DMS153 (cell line): ENCODE data around the gene TXNRD1.
A peak's percentile ranks its signal among the peaks of the same experiment; 100 is the strongest.
"Not testable (repeated sequence)": the region's sequence is repeated elsewhere in the genome, so short reads cannot be mapped to it uniquely, and the experiment has no call there.

ENCODE experiments used
- DNase-seq: peaks from one replicate; lab custom pipeline; 2025; lab: John Stamatoyannopoulos, UW

TXNRD1 gene

DNA sequence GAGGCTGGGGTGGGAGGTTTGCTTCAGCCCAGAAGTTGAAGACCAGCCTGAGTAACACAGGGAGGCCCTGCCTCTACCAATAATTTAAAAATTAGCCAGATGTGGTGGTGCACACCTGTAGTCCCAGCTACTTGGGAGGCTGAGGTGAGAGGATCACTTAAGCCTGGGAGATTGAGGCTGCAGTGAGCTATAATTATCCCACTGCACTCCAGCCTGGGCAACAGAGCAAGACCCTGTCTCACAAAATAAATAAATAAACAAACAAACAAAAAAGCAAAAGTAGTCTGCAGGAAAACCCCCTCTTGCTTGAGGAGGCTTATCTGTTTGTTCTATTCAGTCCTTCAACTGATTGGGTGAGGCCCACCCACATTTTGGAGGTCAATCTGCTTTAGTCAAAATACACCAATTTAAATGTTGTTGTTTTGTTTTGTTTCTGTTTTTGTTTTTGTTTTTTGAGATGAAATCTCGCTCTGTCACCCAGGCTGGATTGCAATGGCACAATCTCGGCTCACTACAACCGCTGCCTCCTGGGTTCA, 24.9 kb upstream of the TXNRD1 start:
- no peak for DNase-seq

DNA sequence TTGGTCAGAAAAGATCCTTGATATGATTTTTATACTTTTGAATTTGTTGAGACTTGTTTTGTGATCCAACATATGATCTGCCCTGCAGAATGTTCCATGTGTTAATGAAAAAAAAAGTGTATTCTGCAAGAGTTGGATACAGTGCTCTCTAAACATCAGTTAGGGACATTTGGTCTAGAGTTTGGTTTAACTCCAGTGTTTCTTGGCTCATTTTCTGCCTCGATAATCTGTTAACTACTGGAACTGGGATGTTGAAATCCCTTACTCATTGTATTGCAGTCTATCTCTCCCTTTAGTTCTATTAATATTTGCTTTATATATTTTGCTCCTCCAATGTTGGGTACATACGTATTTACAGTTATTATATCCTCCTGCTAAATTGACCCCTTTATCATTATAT, 18.3 kb upstream of the TXNRD1 start:
- DNase-seq: no peak

DNA sequence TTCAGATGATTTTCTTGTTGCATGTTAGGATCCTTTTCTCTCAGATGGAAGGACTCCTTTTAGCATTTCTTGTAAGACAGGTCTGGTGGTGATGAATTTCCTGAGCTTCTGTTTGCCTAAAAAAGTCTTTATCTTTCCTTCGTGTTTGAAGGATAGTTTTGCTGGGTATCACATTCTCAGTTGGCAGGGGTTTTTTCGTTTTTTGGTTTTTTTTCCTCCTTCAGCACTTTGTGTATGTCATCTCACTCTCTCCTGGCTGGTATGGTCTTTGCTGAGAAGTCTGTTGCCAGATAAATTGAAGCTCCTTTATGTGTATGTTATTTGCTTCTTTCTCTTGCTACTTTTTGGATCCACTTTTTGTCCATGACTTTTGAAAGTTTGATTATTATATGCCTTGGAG, 15.6 kb upstream of the TXNRD1 start:
- no peak for DNase-seq

DNA sequence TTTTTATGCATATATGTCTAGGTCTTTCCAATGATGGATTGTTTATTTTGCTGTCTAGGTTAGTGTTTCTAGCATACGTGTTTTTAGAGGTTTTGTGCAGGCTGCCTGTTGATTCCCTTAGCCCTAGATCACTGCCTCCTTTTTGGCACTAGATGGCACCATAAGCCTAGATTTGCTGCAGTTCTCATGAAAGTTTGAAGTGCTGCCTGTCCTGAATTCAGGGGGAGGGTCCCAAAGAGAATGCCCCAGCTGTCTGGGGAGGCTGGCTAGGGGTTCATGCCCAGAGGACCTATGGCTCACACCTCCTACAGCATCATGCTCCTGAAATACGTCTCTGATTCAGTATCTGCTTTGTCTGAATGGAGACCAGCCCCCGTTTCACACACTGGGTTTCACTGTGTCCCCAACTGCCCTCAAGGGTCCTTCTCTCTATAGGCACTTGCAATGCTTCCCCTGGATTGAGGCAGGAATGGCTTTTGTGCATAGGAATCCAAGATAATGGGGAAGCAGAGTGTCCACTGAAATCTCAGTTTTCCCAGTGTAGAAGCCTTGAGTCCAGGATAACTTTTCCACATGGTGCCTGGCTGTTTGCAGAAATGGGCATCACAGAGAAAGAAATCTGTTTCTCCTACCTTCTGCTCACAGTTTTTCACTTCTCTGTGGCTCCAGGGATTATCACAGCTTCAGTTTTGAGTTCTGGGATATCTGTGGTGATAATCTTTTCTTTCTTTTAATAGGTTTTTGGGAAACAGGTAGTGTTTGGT, 14.2 kb upstream of the TXNRD1 start:
- peak; percentile 19 for DNase-seq

DNA sequence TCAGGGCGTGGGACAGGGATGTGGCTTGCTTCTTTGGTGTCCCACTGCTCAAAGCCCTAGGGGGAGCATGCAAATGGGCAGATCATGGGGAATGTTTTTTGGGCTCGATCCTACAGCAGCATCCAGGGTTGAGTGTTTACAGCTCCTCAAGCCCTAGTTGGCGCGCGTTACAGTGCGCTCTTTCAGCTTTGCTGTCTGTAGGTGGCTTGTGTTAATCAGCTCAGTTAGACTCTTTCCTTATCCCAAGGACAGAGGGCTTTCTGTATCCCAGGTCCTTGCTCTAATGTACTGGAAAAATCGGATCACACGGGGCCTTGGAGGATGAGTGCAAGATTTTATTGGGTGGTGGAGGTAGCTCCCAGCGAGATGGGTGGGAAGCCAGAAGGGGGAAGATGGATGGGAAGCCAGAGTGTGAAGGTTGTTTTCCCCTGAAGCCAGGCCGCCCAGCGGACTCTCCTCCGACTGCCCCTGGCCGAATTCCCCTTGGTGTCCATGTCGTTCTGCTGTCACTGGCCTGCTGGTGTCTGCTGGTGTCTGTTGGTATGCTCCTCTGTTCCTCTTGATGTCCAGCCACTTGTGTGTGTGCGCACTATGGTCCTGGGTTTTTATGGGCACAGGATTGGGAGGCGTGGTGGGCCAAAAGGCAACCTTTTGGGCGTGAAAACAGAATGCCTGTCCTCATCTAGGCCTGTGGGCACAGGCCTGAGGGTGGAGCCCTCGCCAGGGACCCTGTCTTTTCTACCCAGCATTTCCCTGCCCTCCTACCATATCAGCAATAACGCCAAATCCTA, 10.7 kb upstream of the TXNRD1 start:
- DNase-seq: no peak

DNA sequence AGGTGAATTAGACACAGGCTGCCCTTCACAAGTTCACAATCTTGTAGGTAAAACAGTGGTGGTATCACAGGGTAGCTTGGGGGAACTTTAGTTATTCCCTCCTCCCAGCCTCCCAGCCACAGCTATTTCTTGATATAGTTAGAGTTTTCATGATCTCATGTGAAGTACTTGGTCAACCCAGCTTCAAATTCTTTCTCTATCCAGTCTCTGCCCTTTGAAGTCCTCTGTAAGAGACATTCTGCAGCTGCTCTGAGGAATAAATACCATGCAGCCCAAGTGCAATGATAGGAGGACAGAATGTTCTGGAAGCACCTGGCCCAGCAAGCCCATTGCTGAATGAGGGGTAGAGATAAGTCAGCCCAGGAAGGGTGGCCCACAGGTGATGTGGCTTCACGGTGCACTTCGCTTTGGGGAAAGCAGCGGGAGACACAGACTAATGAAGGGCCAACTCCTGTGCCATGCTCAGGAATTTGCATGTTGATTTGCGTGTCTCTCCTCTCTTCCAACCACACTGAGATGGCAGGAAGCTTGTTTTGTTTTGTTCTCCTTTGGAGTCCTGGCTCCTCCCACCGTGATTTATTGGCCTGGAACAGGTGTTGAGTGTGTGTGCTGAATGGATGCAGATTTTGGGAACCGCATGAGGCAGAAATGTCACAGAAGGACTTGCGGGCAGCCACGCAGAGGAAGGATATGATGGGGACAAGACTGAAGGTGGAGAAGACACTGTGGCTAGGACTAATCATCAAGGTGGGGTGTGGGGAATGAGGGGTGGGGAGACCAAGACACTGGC, 8.0 kb upstream of the TXNRD1 start:
- peak; percentile 1 for DNase-seq

DNA sequence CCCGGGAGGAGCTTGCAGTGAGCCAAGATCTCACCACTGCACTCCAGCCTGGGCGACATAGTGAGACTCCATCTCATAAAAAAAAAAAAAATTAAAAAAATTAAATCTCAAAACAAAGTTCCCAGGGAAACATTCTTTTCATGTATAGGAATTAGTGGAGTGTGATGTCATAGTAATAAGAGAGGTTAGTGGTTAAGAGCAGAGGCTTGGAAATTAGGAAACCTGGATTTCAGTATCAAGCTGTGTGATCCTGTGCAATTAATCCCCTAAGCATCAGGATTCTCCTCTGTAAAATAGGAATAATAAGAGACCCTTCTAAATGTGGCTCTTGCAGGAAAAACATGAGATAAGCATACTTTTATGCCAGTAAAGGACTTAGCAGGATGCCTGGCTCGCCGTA, 3.1 kb upstream of the TXNRD1 start:
- no peak for DNase-seq

DNA sequence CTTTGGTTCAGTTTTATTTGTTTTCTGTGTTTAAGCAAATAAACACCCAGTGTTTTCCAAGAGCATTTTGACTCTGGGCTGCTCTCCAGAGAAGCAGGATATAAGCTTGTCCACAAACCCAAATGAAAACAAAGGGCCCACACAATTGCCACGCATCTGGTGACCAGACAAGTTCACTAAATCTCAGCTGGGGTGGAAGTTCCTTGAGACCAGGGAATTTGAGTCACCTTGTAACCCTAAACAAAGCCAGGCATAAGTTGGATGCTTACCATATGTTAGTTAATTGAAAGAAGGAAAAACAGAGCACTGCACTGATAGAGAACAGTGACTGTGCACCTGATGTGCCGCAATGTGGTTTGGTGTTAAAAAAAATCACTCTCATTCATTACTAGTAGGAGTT, 1.6 kb upstream of the TXNRD1 start:
- DNase-seq: peak; percentile 43

DNA sequence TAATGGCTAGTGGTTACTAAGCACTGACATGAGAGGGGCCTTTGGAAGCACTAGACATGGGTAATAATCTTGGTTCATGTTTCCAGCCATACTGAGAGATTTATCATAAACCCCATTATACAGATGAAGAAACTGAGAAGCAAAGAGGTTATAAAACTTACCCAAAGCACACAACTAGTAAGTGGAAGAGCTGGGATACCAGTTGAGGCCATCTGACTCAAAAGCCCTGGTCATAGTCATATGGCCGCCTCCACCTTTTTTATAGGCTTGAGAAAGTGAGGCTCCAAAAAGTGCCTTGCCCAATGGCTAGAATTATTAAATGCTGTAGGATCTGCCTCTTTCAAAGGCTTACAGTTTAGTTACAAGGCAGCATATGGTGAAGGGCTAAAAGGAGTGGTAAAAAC, 944 bp downstream of the TXNRD1 start:
- DNase-seq: no peak

DNA sequence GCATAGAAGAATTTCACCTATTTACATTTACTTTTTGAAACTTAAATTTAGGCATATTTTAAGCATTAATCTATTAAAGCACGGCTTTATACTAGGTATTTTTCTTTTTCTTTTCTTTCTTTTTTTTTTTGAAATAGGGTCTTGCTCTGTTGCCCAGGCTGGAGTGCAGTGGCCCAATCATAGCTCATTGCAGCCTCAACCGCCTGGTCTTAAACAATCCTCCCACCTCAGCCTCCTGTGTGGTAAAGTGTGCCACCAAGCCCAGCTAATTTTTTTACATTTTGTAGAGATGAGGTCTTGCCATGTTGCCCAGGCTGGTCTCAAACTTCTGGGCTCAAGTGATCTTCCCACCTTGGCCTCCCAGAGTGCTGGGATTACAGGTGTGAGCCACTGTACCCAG, 2.9 kb downstream of the TXNRD1 start:
- not testable (repeated sequence) for DNase-seq

DNA sequence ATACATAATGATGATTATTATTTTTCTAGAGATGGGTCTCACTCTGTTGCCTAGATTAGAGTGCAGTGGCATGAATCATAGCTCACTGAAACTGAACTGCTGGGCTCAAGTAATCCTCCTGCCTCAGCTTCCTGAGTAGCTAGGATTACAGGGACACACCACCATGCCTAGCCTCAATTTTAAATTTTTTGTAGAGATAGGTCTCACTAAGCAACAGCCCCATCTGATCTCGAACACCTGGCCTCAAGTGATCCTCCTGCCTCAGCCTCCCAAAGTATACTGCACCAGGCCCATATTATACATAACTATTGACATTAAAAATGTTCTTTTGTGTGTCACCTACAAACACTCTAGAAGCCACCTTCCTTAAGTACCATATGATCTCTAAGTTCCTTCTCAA, 3.4 kb downstream of the TXNRD1 start:
- no peak for DNase-seq

DNA sequence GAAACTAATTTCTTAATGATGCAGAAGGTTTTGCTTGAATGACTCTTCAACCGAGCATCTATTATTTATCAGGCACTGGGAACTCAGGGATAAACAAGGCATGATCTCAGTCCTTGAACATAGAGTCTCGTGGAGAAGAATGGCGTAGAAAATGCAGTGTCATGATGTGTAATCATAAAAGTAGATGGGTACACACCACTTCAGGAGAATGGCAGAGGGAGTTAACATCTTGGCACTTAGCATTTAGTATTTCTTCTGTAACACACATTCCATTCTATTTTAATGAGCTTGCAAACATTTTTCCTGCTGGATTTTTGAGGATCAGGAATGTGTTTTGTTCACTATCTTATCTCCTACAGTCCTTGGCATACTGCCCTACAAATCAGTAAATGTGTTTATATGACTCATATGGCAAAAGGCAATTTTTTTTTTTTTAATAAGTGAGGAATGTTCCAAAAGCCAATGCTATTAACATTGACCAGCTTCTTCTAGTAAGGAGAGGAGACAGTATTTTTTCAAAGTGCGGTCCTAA, 3.8 kb downstream of the TXNRD1 start:
- peak; percentile 78 for DNase-seq

DNA sequence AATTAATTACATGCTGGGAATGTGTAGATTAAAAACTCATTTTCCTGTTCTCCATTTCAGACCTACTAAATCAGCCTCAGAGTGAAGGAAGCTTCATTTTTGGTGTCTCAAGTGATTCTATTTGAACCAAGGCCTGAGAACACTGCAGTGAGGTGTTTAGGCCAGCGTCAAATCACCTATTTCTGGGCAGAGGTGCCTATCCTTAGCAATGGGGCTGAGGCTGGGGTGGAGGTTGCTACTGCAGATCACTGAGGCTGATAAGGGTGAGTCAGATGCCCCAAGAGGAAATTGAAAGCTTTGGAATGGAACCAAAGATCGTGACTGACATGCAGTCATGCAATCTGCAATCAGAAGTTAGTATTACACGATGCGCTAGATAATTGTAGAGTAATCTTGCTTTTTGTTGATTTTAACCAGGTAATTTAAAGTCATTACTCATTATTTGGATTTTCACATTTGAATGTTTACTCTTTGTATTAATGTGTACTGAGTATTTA, 4.4 kb downstream of the TXNRD1 start:
- DNase-seq: peak; percentile 90

DNA sequence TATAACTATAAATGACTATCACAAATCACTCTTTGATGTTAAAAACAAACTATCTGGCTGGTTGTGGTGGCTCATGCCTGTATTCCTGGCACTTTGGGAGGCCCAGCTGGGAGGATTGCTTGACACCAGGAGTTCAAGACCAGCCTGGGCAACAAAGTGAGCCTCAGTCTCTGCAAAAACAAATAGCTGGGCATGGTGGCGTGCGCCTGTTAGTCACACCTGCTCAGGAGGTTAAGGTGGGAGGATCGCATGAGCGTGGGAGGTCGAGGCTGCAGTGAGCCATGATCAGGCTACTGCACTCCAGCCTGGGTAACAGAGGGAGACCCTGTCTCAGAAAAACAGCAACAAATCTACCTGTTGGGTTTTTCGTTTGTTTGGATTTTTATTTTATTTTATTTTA, 5.4 kb downstream of the TXNRD1 start:
- DNase-seq: no peak

DNA sequence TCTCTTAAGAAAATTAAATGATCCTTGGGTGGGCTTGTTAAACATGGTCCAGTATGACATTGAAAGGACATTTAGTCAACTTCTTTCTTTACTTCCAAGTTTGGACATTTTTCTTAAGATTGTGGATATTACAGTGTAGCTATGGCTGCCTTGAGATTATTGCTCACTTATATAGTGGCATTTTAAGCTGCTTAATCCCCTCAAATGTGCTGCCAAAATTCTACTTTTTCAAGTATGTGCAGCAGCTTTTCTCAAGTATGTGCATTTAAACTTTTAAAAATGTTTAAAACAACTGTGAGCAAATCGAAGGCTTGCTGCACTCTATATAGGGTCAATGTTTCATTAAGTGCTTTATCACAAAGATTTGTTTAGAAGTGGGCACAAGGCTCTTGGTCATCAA, 7.4 kb downstream of the TXNRD1 start:
- no peak for DNase-seq

DNA sequence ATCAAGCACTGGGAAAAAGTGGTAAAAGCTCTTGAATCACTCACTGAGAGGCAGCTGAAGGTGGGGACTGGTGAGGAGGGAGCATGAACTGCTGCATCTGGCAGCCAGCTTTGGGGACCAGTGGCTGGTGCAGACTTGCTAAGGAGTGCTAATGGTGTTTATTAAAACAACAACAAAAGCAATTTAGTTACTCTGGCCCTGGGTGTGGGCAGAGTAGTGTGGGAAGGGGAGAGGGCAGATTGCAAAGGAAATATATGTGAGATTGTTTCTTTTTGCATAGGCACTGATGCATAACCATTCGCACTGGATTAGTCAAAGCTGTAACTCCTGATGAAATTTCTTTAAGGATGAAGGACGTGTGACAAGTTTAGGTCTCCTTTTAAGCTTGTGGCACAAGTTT, 8.1 kb downstream of the TXNRD1 start:
- DNase-seq: no peak

DNA sequence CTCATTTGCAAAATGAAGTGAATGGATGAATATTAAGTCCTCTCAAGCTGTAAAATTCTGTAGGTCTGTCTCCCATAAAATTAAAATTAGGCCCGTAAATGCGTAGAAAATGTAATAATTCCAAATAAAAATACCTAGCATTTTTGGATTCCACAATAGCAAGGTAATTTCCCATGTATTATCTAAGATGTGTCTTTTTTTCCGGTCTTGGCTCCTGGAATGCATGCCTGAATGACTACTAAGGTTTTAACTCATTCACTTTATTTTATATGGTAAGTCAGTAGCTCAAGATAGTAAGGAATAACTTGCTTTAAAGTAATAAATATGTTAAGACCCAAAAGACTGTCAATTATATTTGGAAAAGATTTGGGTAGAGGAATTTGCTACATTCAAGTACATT, 11.1 kb downstream of the TXNRD1 start:
- no peak for DNase-seq

DNA sequence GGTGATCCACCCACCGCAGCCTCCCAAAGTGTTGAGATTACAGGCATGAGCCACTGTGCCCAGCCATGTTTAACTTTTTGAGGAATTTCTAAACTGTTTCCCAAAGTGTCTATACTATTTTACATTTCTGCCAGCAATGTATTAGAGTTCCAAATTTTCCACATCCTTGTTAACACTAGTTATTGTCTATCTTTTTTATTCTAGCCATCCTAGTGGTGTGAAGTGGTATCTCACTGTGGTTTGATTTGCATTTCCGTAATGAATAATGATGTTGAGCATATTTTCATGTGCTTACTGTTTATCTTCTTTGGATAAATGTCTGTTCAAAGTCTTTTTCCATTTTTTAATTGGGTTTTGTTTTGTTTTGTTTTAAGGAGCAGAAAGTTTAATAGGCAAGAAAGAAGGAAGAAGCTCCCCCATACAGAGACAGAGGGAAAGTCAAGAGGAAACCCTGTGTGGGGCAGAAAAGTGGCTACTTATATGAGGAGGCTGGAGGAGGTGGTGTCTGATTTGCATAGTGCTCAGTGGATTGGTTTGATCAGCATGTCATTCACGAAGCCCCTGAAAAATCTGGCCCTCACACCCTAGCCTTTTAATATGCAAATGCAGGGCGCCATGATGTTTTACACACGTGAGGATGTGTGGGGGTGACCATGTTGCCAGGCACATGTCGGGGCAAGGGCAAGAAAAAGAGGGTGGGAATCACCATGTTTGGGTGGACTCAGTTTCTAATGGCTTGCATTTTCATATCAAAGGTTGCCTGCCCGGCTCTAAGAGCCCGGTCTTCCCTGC, 14.9 kb downstream of the TXNRD1 start:
- no peak for DNase-seq

DNA sequence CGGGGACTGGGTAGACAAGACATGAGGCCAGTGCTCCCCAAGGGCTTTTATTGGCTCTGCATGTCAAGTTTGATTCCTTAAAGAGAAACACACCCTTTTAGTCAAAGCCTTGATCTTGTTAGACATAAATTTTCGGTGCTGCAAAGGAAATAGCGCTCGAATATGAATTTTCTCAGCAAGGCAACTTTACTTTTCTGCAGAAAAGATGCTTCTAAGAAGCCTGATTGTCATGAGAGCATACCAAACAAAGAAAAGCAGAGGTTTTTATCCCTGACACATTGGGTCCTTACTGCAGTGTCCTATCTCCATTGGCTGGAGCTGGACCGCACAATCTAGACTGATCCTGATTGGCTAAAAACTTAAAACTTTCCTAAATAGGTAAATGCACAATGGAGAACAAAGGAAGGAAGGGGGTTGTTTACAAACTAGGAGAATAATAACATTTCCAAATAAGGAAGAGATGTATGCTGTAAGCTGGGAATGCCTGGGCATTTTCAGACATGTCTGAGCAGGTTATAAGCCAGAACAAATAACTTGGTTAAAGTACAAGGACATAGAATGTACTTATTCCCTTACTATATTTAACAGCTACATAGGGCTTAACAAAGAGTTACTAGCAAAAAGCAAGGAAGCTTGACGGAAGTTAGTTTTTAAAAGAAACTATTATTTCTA, 17.2 kb downstream of the TXNRD1 start:
- no peak for DNase-seq

DNA sequence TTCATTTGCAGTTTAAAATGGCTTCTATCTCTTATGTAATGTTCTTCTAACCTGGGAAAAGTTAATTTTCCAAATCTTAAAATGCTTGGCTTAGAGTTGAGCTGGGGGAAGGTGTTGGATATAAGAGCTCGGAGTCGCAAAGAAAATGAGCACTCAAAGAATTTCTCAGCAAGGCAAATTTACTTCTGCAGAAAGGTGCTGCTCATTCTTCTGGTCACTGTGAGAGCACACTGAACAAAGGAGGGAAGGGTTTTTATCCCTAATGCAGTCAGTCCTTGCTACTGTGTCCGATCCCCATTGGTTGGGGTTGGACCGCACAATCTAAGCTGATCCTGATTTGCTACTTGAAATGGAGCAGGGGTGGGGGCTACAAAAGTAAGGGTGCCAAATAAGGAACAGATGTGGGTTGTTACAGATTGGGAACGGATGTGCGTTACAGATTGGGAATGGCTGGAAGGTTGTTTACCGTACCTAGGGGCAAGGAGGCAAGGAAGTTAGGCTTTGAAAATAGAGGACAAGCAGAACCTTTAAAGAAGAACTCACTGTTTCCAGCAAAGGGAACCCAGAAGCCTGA, 19.4 kb downstream of the TXNRD1 start:
- no peak for DNase-seq
